ENCODE results near the gene ERICH4. TPM values are rescaled to one million over a fixed set of nuclear protein-coding genes. Genes with fewer than 3 reads are reported as not detected.
A peak's percentile ranks its signal among the peaks of the same experiment; 100 is the strongest.
"Not testable (repeated sequence)": the region's sequence is repeated elsewhere in the genome, so short reads cannot be mapped to it uniquely, and the experiment has no call there.

ERICH4 gene
- total RNA-seq, 1 donor from 2014 or later: not detected

GRCh38 chr19:41435376-41435775 lies 7.6 kb upstream of the ERICH4 start:
- Mint-ChIP-seq H3K36me3 (ENCODE audit: low read depth) (peaks cover 26% of the 10 kb centered on the region), H3K4me1 (peaks cover 10% of the 10 kb centered on the region)
- DNase-seq; H3K27ac Mint-ChIP-seq; H3K9me3 Mint-ChIP-seq; intact Hi-C loops (cut with micrococcal nuclease); H3K4me3 Mint-ChIP-seq; H3K27me3 Mint-ChIP-seq: not testable (repeated sequence)

GRCh38 chr19:41435936-41436673 lies 6.9 kb upstream of the ERICH4 start:
- intact Hi-C loops (cut with micrococcal nuclease): no loop called here
- Mint-ChIP-seq H3K4me3 (peak overlapping the region; percentile 21), H3K4me1 (peaks cover 15% of the 10 kb centered on the region), H3K36me3 (ENCODE audit: low read depth) (peaks cover 24% of the 10 kb centered on the region), H3K27me3 (no peaks in the 10 kb centered on the region), H3K27ac (no peak overlapping the region), H3K9me3 (no peaks in the 10 kb centered on the region)
- DNase-seq: no peak

- no peak for DNase-seq
- intact Hi-C loops (cut with micrococcal nuclease): no loop called here
- H3K4me3 Mint-ChIP-seq: peak overlapping the region; percentile 21
- no peaks in the 10 kb centered on the region for H3K9me3 Mint-ChIP-seq
- no peaks in the 10 kb centered on the region for H3K27me3 Mint-ChIP-seq
- peaks cover 15% of the 10 kb centered on the region for H3K4me1 Mint-ChIP-seq
- H3K36me3 Mint-ChIP-seq (ENCODE audit: low read depth): peaks cover 21% of the 10 kb centered on the region
- no peak overlapping the region for H3K27ac Mint-ChIP-seq
Measured at GRCh38 chr19:41436674-41436951, 6.3 kb upstream of the ERICH4 start.

- H3K36me3 Mint-ChIP-seq (ENCODE audit: low read depth): peaks cover 11% of the 10 kb centered on the region
- no peak overlapping the region for H3K27ac Mint-ChIP-seq
- DNase-seq: no peak
- intact Hi-C loops (cut with micrococcal nuclease): no loop called here
- peak overlapping the region; percentile 3 for H3K4me3 Mint-ChIP-seq
- H3K9me3 Mint-ChIP-seq: no peaks in the 10 kb centered on the region
- peaks cover 15% of the 10 kb centered on the region for H3K4me1 Mint-ChIP-seq
- no peaks in the 10 kb centered on the region for H3K27me3 Mint-ChIP-seq
Measured at GRCh38 chr19:41437944-41438574, 4.9 kb upstream of the ERICH4 start.

- intact Hi-C loops (cut with micrococcal nuclease): loop anchor here (1.0 kb wide), 3 partner anchors 11 to 75 kb away; partner anchors contain the start of genes B9D2, BCKDHA and EXOSC5
- peaks cover 7% of the 10 kb centered on the region for H3K36me3 Mint-ChIP-seq (ENCODE audit: low read depth)
- H3K4me3 Mint-ChIP-seq: no peak within 1 kb of the TSS
- no peaks in the 10 kb centered on the region for H3K9me3 Mint-ChIP-seq
- peak; percentile 98 for DNase-seq
- peaks cover 16% of the 10 kb centered on the region for H3K4me1 Mint-ChIP-seq
- no peak within 1 kb of the TSS for H3K27ac Mint-ChIP-seq
- H3K27me3 Mint-ChIP-seq: no peaks in the 10 kb centered on the region
Measured at GRCh38 chr19:41439441-41440222, 3.3 kb upstream of the ERICH4 start, which contains the start of gene DMAC2. Gene DMAC2, minus strand, starts transcription at chr19:41439912. Its CDS starts 13 bp downstream, at chr19:41439899.

- H3K4me3 Mint-ChIP-seq: no peak overlapping the region
- intact Hi-C loops (cut with micrococcal nuclease): no loop called here
- H3K27ac Mint-ChIP-seq: no peak overlapping the region
- H3K27me3 Mint-ChIP-seq: no peaks in the 10 kb centered on the region
- peaks cover 16% of the 10 kb centered on the region for H3K4me1 Mint-ChIP-seq
- peaks cover 7% of the 10 kb centered on the region for H3K36me3 Mint-ChIP-seq (ENCODE audit: low read depth)
- no peaks in the 10 kb centered on the region for H3K9me3 Mint-ChIP-seq
- DNase-seq: no peak
Measured at GRCh38 chr19:41441321-41441945, 1.5 kb upstream of the ERICH4 start.

GRCh38 chr19:41443813-41444455 lies 978 bp downstream of the ERICH4 start:
- Mint-ChIP-seq H3K4me1 (peaks cover 14% of the 10 kb centered on the region), H3K4me3 (no peak overlapping the region), H3K9me3 (no peaks in the 10 kb centered on the region), H3K27me3 (peaks cover 2% of the 10 kb centered on the region), H3K36me3 (ENCODE audit: low read depth) (no peaks in the 10 kb centered on the region), H3K27ac (no peak overlapping the region)
- peak; percentile 52 for DNase-seq
- intact Hi-C loops (cut with micrococcal nuclease): no loop called here

GRCh38 chr19:41445575-41445974 lies 2.6 kb downstream of the ERICH4 start:
- Mint-ChIP-seq H3K4me1 (peaks cover 17% of the 10 kb centered on the region), H3K36me3 (ENCODE audit: low read depth) (no peaks in the 10 kb centered on the region), H3K9me3 (no peaks in the 10 kb centered on the region), H3K27me3 (peaks cover 2% of the 10 kb centered on the region), H3K4me3 (no peak overlapping the region), H3K27ac (no peak overlapping the region)
- intact Hi-C loops (cut with micrococcal nuclease): no loop called here
- DNase-seq: peak; percentile 54

GRCh38 chr19:41447732-41448332 lies 4.9 kb downstream of the ERICH4 start:
- H3K27me3 Mint-ChIP-seq: peaks cover 2% of the 10 kb centered on the region
- H3K9me3 Mint-ChIP-seq: no peaks in the 10 kb centered on the region
- no peaks in the 10 kb centered on the region for H3K36me3 Mint-ChIP-seq (ENCODE audit: low read depth)
- H3K4me3 Mint-ChIP-seq: no peak overlapping the region
- DNase-seq: peak; percentile 59
- H3K4me1 Mint-ChIP-seq: peaks cover 18% of the 10 kb centered on the region
- intact Hi-C loops (cut with micrococcal nuclease): loop anchor here (2.0 kb wide), 1 partner anchor 115 kb away; no protein-coding TSS in a partner anchor
- H3K27ac Mint-ChIP-seq: no peak overlapping the region

- intact Hi-C loops (cut with micrococcal nuclease): loop anchor here (1.0 to 2.0 kb wide), 4 partner anchors 86 to 146 kb away; no protein-coding TSS in a partner anchor
- no peaks in the 10 kb centered on the region for H3K36me3 Mint-ChIP-seq (ENCODE audit: low read depth)
- H3K4me1 Mint-ChIP-seq: peaks cover 23% of the 10 kb centered on the region
- H3K27me3 Mint-ChIP-seq: peaks cover 2% of the 10 kb centered on the region
- peak overlapping the region; percentile 85 for H3K4me3 Mint-ChIP-seq
- peak overlapping the region; percentile 60 for H3K27ac Mint-ChIP-seq
- H3K9me3 Mint-ChIP-seq: no peaks in the 10 kb centered on the region
- DNase-seq: peak; percentile 92
Measured at GRCh38 chr19:41449079-41449864, 6.3 kb downstream of the ERICH4 start.

GRCh38 chr19:41449865-41450178 lies 6.9 kb downstream of the ERICH4 start:
- Mint-ChIP-seq H3K27ac (no peak overlapping the region), H3K27me3 (peaks cover 2% of the 10 kb centered on the region), H3K9me3 (no peaks in the 10 kb centered on the region), H3K36me3 (ENCODE audit: low read depth) (no peaks in the 10 kb centered on the region), H3K4me1 (peaks cover 25% of the 10 kb centered on the region), H3K4me3 (peak overlapping the region; percentile 85)
- intact Hi-C loops (cut with micrococcal nuclease): loop anchor here (1.0 to 2.0 kb wide), 4 partner anchors 85 to 145 kb away; no protein-coding TSS in a partner anchor
- DNase-seq: no peak

GRCh38 chr19:41452584-41453275 lies 9.8 kb downstream of the ERICH4 start:
- Mint-ChIP-seq H3K4me3 (no peak overlapping the region), H3K27ac (no peak overlapping the region), H3K27me3 (no peaks in the 10 kb centered on the region), H3K36me3 (ENCODE audit: low read depth) (no peaks in the 10 kb centered on the region), H3K4me1 (peaks cover 46% of the 10 kb centered on the region), H3K9me3 (no peaks in the 10 kb centered on the region)
- intact Hi-C loops (cut with micrococcal nuclease): no loop called here
- no peak for DNase-seq
